MCF 10A (cell line): Measurements from ENCODE around the gene PTER. TPM values are rescaled to one million over a fixed set of nuclear protein-coding genes. Genes with fewer than 3 reads are reported as not detected.

Experiments used
- BruUV-seq: library from RNA; stranded (reverse); fragments of 400-500 nt; replicated peaks from 2 replicates; lab custom pipeline; 2021; lab: Mats Ljungman, UMichigan
- CTCF ChIA-PET: fragments of 300-600 bp; sonication (Branson Sonifier 250); formaldehyde crosslinking; extraction: SDS; loops from one replicate; lab custom pipeline; 2021; ENCODE audit warnings: antibody characterized with exemption, inconsistent platforms; lab: Yijun Ruan, JAX
- POLR2A ChIA-PET: fragments of 300-600, 350-650 bp; sonication (Branson Sonifier 250); formaldehyde crosslinking; extraction: SDS; loops from one replicate; lab custom pipeline; 2020; ENCODE audit warnings: antibody characterized with exemption, inconsistent platforms; lab: Yijun Ruan, JAX
- DNase-seq: peaks from one replicate; pipeline ENCODE4 v3.0.0-alpha.2; 2018; ENCODE audit not compliant: unreplicated experiment
- H3K27ac Mint-ChIP-seq: one replicate; pipeline ENCODE4 v1.8.0; 2022; ENCODE audit warnings: mild to moderate bottlenecking, low read depth, mixed read lengths; ENCODE audit not compliant: unreplicated experiment
- H3K27me3 Mint-ChIP-seq: one replicate; pipeline ENCODE4 v1.8.0; 2022; ENCODE audit warnings: mixed read lengths; ENCODE audit not compliant: insufficient read depth, unreplicated experiment
- H3K36me3 Mint-ChIP-seq: one replicate; pipeline ENCODE4 v1.8.0; 2022; ENCODE audit warnings: mild to moderate bottlenecking, moderate library complexity, mixed read lengths; ENCODE audit not compliant: insufficient read depth, unreplicated experiment
- H3K4me1 Mint-ChIP-seq: one replicate; pipeline ENCODE4 v1.8.0; 2022; ENCODE audit warnings: mixed read lengths; ENCODE audit not compliant: insufficient read depth, unreplicated experiment
- H3K4me3 Mint-ChIP-seq: one replicate; pipeline ENCODE4 v1.8.0; 2022; ENCODE audit warnings: mild to moderate bottlenecking, moderate library complexity, mixed read lengths; ENCODE audit not compliant: unreplicated experiment
- H3K9me3 Mint-ChIP-seq: one replicate; pipeline ENCODE4 v1.8.0; 2022; ENCODE audit warnings: mixed read lengths; ENCODE audit not compliant: unreplicated experiment
- CTCF ChIP-seq: fragments of 200-600 bp; IDR thresholded peaks from one replicate; pipeline ENCODE4 v1.8.0; 2022; ENCODE audit warnings: antibody characterized with exemption, mild to moderate bottlenecking; ENCODE audit not compliant: unreplicated experiment
- intact Hi-C: fragments of 100-400 bp; cut with micrococcal nuclease; formaldehyde crosslinking; loops from 2 replicates; pipeline ENCODE4 v1.14.1; 2022
- total RNA-seq: library from RNA; stranded (reverse); gene quantifications from 2 replicates; pipeline ENCODE4 v1.2.3, GENCODE V29; 2022

The PTER gene
- total RNA-seq, 1 experiment from 2014 or later, result 50.8 TPM

GRCh38 chr10:16545116-16545736 is 108.4 kb downstream of the PTER start:
- no TSS peak for BruUV-seq
- Mint-ChIP-seq H3K4me1 (peaks cover 5% of the 10 kb centered on the region), H3K36me3 (no peaks in the 10 kb centered on the region), H3K9me3 (no peaks in the 10 kb centered on the region), H3K27me3 (peaks cover 11% of the 10 kb centered on the region), H3K4me3 (no peak overlapping the region), H3K27ac (no peak overlapping the region)
- intact Hi-C loops, result loop anchor here (1.0 to 5.0 kb wide), 5 partner anchors 108 to 666 kb away; partner anchors contain the start of gene PTER
- peak; percentile 40 for TF ChIP-seq CTCF
- DNase-seq, result peak; percentile 48
- ChIA-PET POLR2A (no interaction called here), CTCF (interaction anchor here (0.6 to 3.3 kb wide), 18 partner anchors 8 to 1906 kb away, joined by 3 to 26 read pairs (median 3); no protein-coding TSS in a partner anchor)

- no TSS peak for BruUV-seq
- H3K36me3 Mint-ChIP-seq, result no peaks in the 10 kb centered on the region
- TF ChIP-seq CTCF, result no peak
- POLR2A ChIA-PET, result no interaction called here
- H3K27me3 Mint-ChIP-seq, result peaks cover 11% of the 10 kb centered on the region
- DNase-seq, result no peak
- CTCF ChIA-PET, result no interaction called here
- H3K4me3 Mint-ChIP-seq, result no peak overlapping the region
- no peak overlapping the region for H3K27ac Mint-ChIP-seq
- no peaks in the 10 kb centered on the region for H3K9me3 Mint-ChIP-seq
- peaks cover 5% of the 10 kb centered on the region for H3K4me1 Mint-ChIP-seq
- intact Hi-C loops, result loop anchor here (5.0 kb wide), 1 partner anchor 501 kb away; no protein-coding TSS in a partner anchor
Observed at GRCh38 chr10:16547973-16548372, 111.2 kb downstream of the PTER start.

- intact Hi-C loops, result no loop called here
- Mint-ChIP-seq H3K9me3 (no peaks in the 10 kb centered on the region), H3K4me3 (no peak overlapping the region), H3K36me3 (no peaks in the 10 kb centered on the region), H3K4me1 (no peaks in the 10 kb centered on the region), H3K27me3 (peaks cover 14% of the 10 kb centered on the region), H3K27ac (no peak overlapping the region)
- TF ChIP-seq CTCF, result no peak
- ChIA-PET CTCF (interaction anchor here (0.5 to 1.1 kb wide), 2 partner anchors 13 to 41 kb away, joined by 3 to 4 read pairs; no protein-coding TSS in a partner anchor), POLR2A (interaction anchor here (0.7 kb wide), 1 partner anchor 133 kb away, joined by 3 read pairs; no protein-coding TSS in a partner anchor)
- DNase-seq, result no peak
- BruUV-seq, result no TSS peak
Observed at GRCh38 chr10:16559236-16559773, 122.5 kb downstream of the PTER start.

DNA sequence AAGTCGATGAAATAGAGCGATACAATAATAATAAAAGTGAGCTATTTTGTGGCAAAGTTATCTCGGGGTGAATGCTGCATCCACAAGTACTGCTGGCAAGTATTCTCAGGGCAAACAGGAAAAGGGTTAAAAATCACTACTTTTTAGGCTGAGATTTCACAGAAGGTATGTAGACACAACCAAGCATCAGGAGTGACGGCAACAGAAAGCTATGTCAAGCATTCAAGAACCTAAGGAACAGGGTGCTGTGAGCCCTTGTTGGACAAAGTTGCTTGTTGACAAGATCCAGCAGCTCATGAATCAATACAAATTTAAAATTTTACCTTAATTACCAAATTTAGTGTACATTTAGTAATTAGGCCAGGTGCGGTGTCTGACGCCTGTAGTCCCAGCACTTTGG is 126.1 kb downstream of the PTER start:
- no peak overlapping the region for H3K4me3 Mint-ChIP-seq

More for the DNA sequence above, 126.1 kb downstream of the PTER start:
- no peak for TF ChIP-seq CTCF
- H3K27me3 Mint-ChIP-seq, result no peaks in the 10 kb centered on the region
- POLR2A ChIA-PET, result no interaction called here
- no peaks in the 10 kb centered on the region for H3K9me3 Mint-ChIP-seq
- H3K36me3 Mint-ChIP-seq, result no peaks in the 10 kb centered on the region
- CTCF ChIA-PET, result no interaction called here
- no TSS peak for BruUV-seq
- DNase-seq, result no peak
- no peaks in the 10 kb centered on the region for H3K4me1 Mint-ChIP-seq
- H3K27ac Mint-ChIP-seq, result no peak overlapping the region
- intact Hi-C loops, result no loop called here
